PFSK-1 (cell line): ENCODE measurements around the gene DYNLT3.

Source experiments
- POLR2AphosphoS5 ChIP-seq: IDR thresholded peaks from 2 replicates; pipeline ENCODE4 v1.6.1; 2012; ENCODE audit warnings: low read depth, mild to moderate bottlenecking, control low read depth, low read length, moderate library complexity
- REST ChIP-seq, 2 experiments: IDR thresholded peaks; 2 replicates each; pipeline versions ENCODE4 v1.6.1 to v1.8.0; 2011 to 2012; ENCODE audit warnings: low read depth in 2 of 2, low read length in 2 of 2, control low read depth in 1 of 2, inconsistent platforms in 1 of 2, mild to moderate bottlenecking in 1 of 2, moderate library complexity in 1 of 2; ENCODE audit not compliant: insufficient read depth in 1 of 2

GRCh38 chrX:37876716-37877115 is 29.3 kb upstream of the DYNLT3 start:
- TF ChIP-seq POLR2AphosphoS5 (no peak), REST (IDR thresholded peaks at IDR 0.05; ENCODE audit: insufficient read depth in 1 of 2, low read depth in 2 of 2, low read length in 2 of 2) (no peak)
